ENCODE measurements around the gene KRTCAP3. TPM values are rescaled to one million over a fixed set of nuclear protein-coding genes. Genes with fewer than 3 reads are reported as not detected.
A peak's percentile ranks its signal among the peaks of the same experiment; 100 is the strongest.

The KRTCAP3 gene
- total RNA-seq, 1 experiment from 2014 or later = 4.1 TPM

DNA sequence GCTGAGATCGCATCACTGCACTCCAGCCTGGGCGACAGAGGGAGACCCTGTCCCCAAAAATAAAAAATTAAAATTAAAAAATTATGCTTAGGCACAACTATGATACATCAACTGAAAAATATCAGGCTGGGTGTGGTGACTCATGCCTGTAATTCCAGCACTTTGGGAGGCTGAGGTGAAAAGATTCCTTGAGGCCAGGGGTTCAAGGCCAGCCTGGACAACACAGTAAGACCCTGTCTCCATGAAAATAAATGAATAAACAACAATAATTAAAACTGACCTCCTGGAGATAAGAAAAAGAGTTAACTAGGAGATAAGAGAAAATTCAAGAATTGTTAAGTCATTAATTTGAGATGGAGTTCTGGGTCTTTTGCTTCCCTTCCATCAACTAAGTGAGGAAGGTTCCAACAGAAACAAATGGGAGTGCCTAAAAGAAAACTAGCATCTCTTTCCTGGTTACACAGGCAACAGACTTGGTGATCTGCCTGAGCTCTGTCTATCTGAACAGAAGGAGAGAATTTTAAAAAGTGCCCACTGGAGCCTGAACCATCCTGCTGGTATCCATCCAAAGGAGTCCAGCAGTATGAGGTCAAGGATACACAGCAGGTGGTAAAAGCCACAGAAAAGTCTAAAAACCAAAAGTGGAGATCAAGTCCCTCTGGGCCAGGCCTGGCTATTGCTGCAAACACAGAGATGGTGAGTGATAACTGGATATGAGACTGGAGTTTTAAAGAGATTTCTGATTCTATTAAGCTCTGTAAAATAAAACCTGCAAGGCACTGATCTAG, 41.6 kb upstream of the KRTCAP3 start:
- no peak for DNase-seq (ENCODE audit: unreplicated experiment)
- H3K4me3 Mint-ChIP-seq (ENCODE audit: unreplicated experiment) = no peak overlapping the region
- TF ChIP-seq, protein P1, sequence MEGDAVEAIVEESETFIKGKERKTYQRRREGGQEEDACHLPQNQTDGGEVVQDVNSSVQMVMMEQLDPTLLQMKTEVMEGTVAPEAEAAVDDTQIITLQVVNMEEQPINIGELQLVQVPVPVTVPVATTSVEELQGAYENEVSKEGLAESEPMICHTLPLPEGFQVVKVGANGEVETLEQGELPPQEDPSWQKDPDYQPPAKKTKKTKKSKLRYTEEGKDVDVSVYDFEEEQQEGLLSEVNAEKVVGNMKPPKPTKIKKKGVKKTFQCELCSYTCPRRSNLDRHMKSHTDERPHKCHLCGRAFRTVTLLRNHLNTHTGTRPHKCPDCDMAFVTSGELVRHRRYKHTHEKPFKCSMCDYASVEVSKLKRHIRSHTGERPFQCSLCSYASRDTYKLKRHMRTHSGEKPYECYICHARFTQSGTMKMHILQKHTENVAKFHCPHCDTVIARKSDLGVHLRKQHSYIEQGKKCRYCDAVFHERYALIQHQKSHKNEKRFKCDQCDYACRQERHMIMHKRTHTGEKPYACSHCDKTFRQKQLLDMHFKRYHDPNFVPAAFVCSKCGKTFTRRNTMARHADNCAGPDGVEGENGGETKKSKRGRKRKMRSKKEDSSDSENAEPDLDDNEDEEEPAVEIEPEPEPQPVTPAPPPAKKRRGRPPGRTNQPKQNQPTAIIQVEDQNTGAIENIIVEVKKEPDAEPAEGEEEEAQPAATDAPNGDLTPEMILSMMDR (IDR thresholded peaks at IDR 0.05; ENCODE audit: unreplicated experiment) = no peak
- no peaks in the 10 kb centered on the region for H3K27me3 Mint-ChIP-seq (ENCODE audit: insufficient read depth, unreplicated experiment)
- BruUV-seq (replicated peaks) = no TSS peak
- H3K4me1 Mint-ChIP-seq (ENCODE audit: insufficient read depth, unreplicated experiment) = peaks cover 9% of the 10 kb centered on the region
- H3K27ac Mint-ChIP-seq (ENCODE audit: low read depth, unreplicated experiment) = no peak overlapping the region
- POLR2A ChIA-PET = interaction anchor here (0.6 to 2.6 kb wide), 5 partner anchors 9 to 91 kb away, joined by 3 to 14 read pairs (median 5); partner anchors contain the start of genes NRBP1, PPM1G and ZNF513
- intact Hi-C loops (cut with micrococcal nuclease) = loop anchor here (10.0 kb wide), 1 partner anchor 224 kb away; the partner anchor contains the start of genes CCDC121 and GPN1
- no peaks in the 10 kb centered on the region for H3K9me3 Mint-ChIP-seq (ENCODE audit: unreplicated experiment)
- CTCF ChIA-PET = no interaction called here
- peaks cover 10% of the 10 kb centered on the region for H3K36me3 Mint-ChIP-seq (ENCODE audit: insufficient read depth, unreplicated experiment)

DNA sequence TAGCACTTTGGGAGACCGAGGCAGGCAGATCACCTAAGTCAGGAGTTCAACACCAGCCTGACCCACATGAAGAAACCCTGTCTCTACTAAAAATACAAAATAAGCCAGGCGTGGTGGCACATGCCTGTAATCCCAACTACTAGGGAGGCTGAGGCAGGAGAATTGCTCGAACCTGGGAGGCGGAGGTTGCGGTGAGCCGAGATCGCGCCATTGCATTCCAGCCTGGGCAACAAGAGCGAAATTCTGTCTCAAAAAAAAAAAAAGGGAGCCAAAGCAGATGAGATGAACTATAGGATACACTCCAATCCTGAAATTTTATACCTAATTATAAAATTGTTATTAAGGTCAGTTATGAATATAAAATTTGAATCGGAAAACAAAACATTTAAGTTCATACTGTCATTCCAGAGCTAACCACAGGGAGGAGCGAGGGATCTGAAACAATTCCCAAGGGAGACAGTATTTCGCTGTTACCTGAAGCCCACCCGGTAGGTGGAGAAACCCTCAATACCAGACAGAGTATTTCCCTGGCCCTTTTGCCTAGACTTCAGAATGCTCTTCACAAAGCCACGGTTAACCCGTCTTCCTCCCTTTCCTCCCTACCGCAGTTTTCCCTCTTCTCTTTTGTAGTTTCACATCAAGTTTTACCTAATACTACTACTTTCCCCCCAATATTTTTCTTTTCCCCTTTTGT, 34.2 kb upstream of the KRTCAP3 start:
- no TSS peak for BruUV-seq (replicated peaks)
- Mint-ChIP-seq H3K27me3 (ENCODE audit: insufficient read depth, unreplicated experiment) (no peaks in the 10 kb centered on the region), H3K4me3 (ENCODE audit: unreplicated experiment) (peak overlapping the region; percentile 77), H3K36me3 (ENCODE audit: insufficient read depth, unreplicated experiment) (peaks cover 21% of the 10 kb centered on the region), H3K4me1 (ENCODE audit: insufficient read depth, unreplicated experiment) (peaks cover 15% of the 10 kb centered on the region), H3K27ac (ENCODE audit: low read depth, unreplicated experiment) (peak overlapping the region; percentile 1), H3K9me3 (ENCODE audit: unreplicated experiment) (no peaks in the 10 kb centered on the region)
- POLR2A ChIA-PET = interaction anchor here (0.5 to 6.2 kb wide), 11 partner anchors 9 to 275 kb away, joined by 3 to 205 read pairs (median 22); partner anchors contain the start of genes CCDC121, EIF2B4, GPN1 and NRBP1
- CTCF ChIA-PET = interaction anchor here (0.6 to 3.8 kb wide), 13 partner anchors 16 to 1356 kb away, joined by 3 to 29 read pairs (median 4); partner anchors contain the start of gene NRBP1
- TF ChIP-seq, protein P1 (IDR thresholded peaks at IDR 0.05; ENCODE audit: unreplicated experiment) = peak; percentile 66
- peak; percentile 65 for DNase-seq (ENCODE audit: unreplicated experiment)
- intact Hi-C loops (cut with micrococcal nuclease) = loop anchor here (1.0 to 10.0 kb wide), 3 partner anchors 81 to 274 kb away; partner anchors contain the start of genes CCDC121, GPN1 and IFT172

DNA sequence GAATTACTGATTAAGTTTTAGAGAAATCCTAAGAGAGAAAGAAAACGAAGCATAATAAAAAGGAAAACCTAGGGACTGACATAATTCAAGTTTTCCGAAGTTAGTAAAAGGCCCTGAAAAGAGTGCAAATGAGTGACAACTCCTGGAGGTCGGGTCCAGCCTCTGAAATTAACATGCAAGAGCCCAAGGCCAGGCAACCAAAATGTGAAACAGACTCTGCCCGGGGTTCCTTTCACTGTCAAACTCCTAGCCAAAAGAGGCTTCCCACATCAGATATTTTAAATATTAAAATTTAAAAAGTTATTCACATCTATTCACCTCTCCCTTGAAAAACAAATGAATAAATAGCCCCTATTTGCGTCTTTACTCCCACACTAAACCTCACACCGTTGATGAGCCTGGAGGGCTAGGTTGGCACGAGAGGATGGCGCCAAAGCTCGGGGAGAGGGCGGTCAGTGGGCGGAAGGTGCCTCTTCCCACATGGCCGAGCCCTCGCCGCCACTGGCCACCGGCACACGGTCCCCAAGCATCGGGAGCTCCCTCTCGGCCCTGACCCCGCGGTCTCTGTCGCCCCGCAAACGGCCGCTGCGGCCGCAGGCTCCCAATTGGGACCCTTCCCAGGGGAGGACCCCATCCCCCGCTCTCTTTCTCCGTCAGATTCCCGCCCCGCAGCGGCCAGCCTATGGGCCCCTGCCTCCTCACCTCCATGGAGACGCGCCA, 33.4 kb upstream of the KRTCAP3 start:
- Mint-ChIP-seq H3K4me3 (ENCODE audit: unreplicated experiment) (peak overlapping the region; percentile 77), H3K27ac (ENCODE audit: low read depth, unreplicated experiment) (peak overlapping the region; percentile 78), H3K36me3 (ENCODE audit: insufficient read depth, unreplicated experiment) (peaks cover 21% of the 10 kb centered on the region), H3K27me3 (ENCODE audit: insufficient read depth, unreplicated experiment) (no peaks in the 10 kb centered on the region), H3K9me3 (ENCODE audit: unreplicated experiment) (no peaks in the 10 kb centered on the region), H3K4me1 (ENCODE audit: insufficient read depth, unreplicated experiment) (peaks cover 15% of the 10 kb centered on the region)
- peak; percentile 28 for DNase-seq (ENCODE audit: unreplicated experiment)
- intact Hi-C loops (cut with micrococcal nuclease) = loop anchor here (1.0 to 10.0 kb wide), 4 partner anchors 20 to 274 kb away; partner anchors contain the start of genes CCDC121, GPN1, IFT172 and NRBP1
- TSS peak; percentile 66 for BruUV-seq (replicated peaks)
- ChIA-PET POLR2A (interaction anchor here (0.6 to 6.2 kb wide), 29 partner anchors 9 to 857 kb away, joined by 3 to 205 read pairs (median 6); partner anchors contain the start of genes CCDC121, EIF2B4, GPN1 and GTF3C2), CTCF (interaction anchor here (2.1 to 3.8 kb wide), 3 partner anchors 21 to 274 kb away, joined by 18 to 29 read pairs (median 22); partner anchors contain the start of gene NRBP1)
- TF ChIP-seq, protein P1 (IDR thresholded peaks at IDR 0.05; ENCODE audit: unreplicated experiment) = no peak
